Activated CD8-positive, alpha-beta T cell treated with anti-CD3 and anti-CD28 coated beads for 36 hours (primary cell): ENCODE data around the gene CDKL2. TPM values are rescaled to one million over a fixed set of nuclear protein-coding genes. Genes with fewer than 3 reads are reported as not detected.

Source experiments
- ATAC-seq: fragments of 200-7000 bp; cut with Tn5 transposase; one replicate; pipeline ENCODE4 v1.10.0; 2021; ENCODE audit warnings: mild to moderate bottlenecking, moderate library complexity
- CTCF ChIA-PET: fragments of 350-600 bp; sonication (Branson Sonifier 250); formaldehyde crosslinking; loops from one replicate; lab custom pipeline; 2021; ENCODE audit warnings: antibody characterized with exemption; lab: Charles Lee
- POLR2A ChIA-PET: fragments of 350-600 bp; sonication (Branson Sonifier 250); formaldehyde crosslinking; loops from one replicate; lab custom pipeline; 2021; ENCODE audit warnings: antibody characterized with exemption; lab: Charles Lee
- DNase-seq: peaks from one replicate; pipeline ENCODE4 v3.0.0-alpha.2; 2020
- H3K27ac Mint-ChIP-seq: one replicate; pipeline ENCODE4 v1.8.0; 2021; ENCODE audit warnings: mild to moderate bottlenecking, mixed read lengths
- H3K27me3 Mint-ChIP-seq: one replicate; pipeline ENCODE4 v1.8.0; 2021; ENCODE audit warnings: mixed read lengths
- H3K36me3 Mint-ChIP-seq: one replicate; pipeline ENCODE4 v1.8.0; 2021; ENCODE audit warnings: low read depth, mixed read lengths
- H3K4me1 Mint-ChIP-seq: one replicate; pipeline ENCODE4 v1.8.0; 2021; ENCODE audit warnings: low read depth, mixed read lengths
- H3K4me3 Mint-ChIP-seq: one replicate; pipeline ENCODE4 v1.8.0; 2021; ENCODE audit warnings: mild to moderate bottlenecking, moderate library complexity, mixed read lengths
- H3K9me3 Mint-ChIP-seq: one replicate; pipeline ENCODE4 v1.8.0; 2021; ENCODE audit warnings: mixed read lengths
- CTCF ChIP-seq: fragments of 200-600 bp; IDR thresholded peaks from one replicate; pipeline ENCODE4 v1.8.0; 2022; ENCODE audit warnings: antibody characterized with exemption, mild to moderate bottlenecking
- intact Hi-C: fragments of 100-400 bp; cut with micrococcal nuclease; formaldehyde crosslinking; loops from one replicate; pipeline ENCODE4 v1.10.0; 2022
- total RNA-seq, 2 experiments: library from RNA; stranded (reverse); gene quantifications; one replicate each; pipeline ENCODE4 v1.2.3, GENCODE V29; 2021

CDKL2 gene
- total RNA-seq, 2 experiments from 2014 or later = 0.83 to 1.0 TPM

- ATAC-seq (no peak), DNase-seq (no peak)
- Mint-ChIP-seq H3K4me1 (peaks cover 22% of the 10 kb centered on the region), H3K36me3 (no peaks in the 10 kb centered on the region), H3K27me3 (no peaks in the 10 kb centered on the region), H3K9me3 (no peaks in the 10 kb centered on the region), H3K4me3 (peak overlapping the region; percentile 73), H3K27ac (peak overlapping the region; percentile 14)
- intact Hi-C loops = no loop called here
- ChIA-PET CTCF (interaction anchor here (0.6 to 2.3 kb wide), 8 partner anchors 17 to 265 kb away, joined by 3 to 9 read pairs (median 4); partner anchors contain the start of gene USO1), POLR2A (interaction anchor here (0.8 to 1.5 kb wide), 3 partner anchors 10 to 38 kb away, joined by 3 to 4 read pairs (median 3); no protein-coding TSS in a partner anchor)
- TF ChIP-seq CTCF = no peak
These were observed 605 bp upstream of the CDKL2 start for GRCh38 chr4:75630937-75631329.

- Mint-ChIP-seq H3K4me1 (peaks cover 21% of the 10 kb centered on the region), H3K36me3 (no peaks in the 10 kb centered on the region), H3K27me3 (no peaks in the 10 kb centered on the region), H3K4me3 (peak overlapping the region; percentile 31), H3K9me3 (no peaks in the 10 kb centered on the region), H3K27ac (no peak overlapping the region)
- TF ChIP-seq CTCF = no peak
- DNase-seq (no peak), ATAC-seq (no peak)
- ChIA-PET CTCF (interaction anchor here (1.0 to 2.3 kb wide), 3 partner anchors 13 to 94 kb away, joined by 3 to 9 read pairs (median 5); partner anchors contain the start of gene USO1), POLR2A (interaction anchor here (0.5 to 1.6 kb wide), 3 partner anchors 26 to 801 kb away, joined by 3 to 4 read pairs (median 3); partner anchors contain the start of gene USO1)
- intact Hi-C loops = no loop called here
These were observed 1.1 kb downstream of the CDKL2 start for GRCh38 chr4:75629239-75629638.

- CTCF ChIA-PET = no interaction called here
- no peak overlapping the region for H3K27ac Mint-ChIP-seq
These were observed 7.3 kb downstream of the CDKL2 start for GRCh38 chr4:75623026-75623425.

GRCh38 chr4:75621715-75622114, 8.6 kb downstream of the CDKL2 start:
- H3K4me1 Mint-ChIP-seq = no peaks in the 10 kb centered on the region
- TF ChIP-seq CTCF = no peak
- CTCF ChIA-PET = no interaction called here
- H3K27ac Mint-ChIP-seq = no peak overlapping the region
- no peaks in the 10 kb centered on the region for H3K27me3 Mint-ChIP-seq
- DNase-seq = no peak
- H3K36me3 Mint-ChIP-seq = no peaks in the 10 kb centered on the region
- H3K9me3 Mint-ChIP-seq = no peaks in the 10 kb centered on the region
- intact Hi-C loops = no loop called here
- ATAC-seq = no peak
- POLR2A ChIA-PET = no interaction called here
- H3K4me3 Mint-ChIP-seq = no peak overlapping the region

More at GRCh38 chr4:75623026-75623425, 7.3 kb downstream of the CDKL2 start:
- no peak for DNase-seq
- Mint-ChIP-seq H3K4me1 (no peaks in the 10 kb centered on the region), H3K9me3 (no peaks in the 10 kb centered on the region), H3K36me3 (no peaks in the 10 kb centered on the region), H3K27me3 (no peaks in the 10 kb centered on the region), H3K4me3 (no peak overlapping the region)
- POLR2A ChIA-PET = no interaction called here
- no peak for ATAC-seq
- no peak for TF ChIP-seq CTCF
- intact Hi-C loops = no loop called here

- Mint-ChIP-seq H3K4me3 (no peak overlapping the region), H3K27me3 (no peaks in the 10 kb centered on the region), H3K27ac (no peak overlapping the region), H3K4me1 (no peaks in the 10 kb centered on the region), H3K9me3 (no peaks in the 10 kb centered on the region), H3K36me3 (no peaks in the 10 kb centered on the region)
- DNase-seq (no peak), ATAC-seq (no peak)
- intact Hi-C loops = no loop called here
- ChIA-PET POLR2A (no interaction called here), CTCF (no interaction called here)
- TF ChIP-seq CTCF = no peak
These were observed 18.0 kb downstream of the CDKL2 start for GRCh38 chr4:75612306-75612705.
